GM18870 (cell line): ENCODE data around the gene MICAL3.

Source experiments
- ATAC-seq: cut with Tn5 transposase; IDR thresholded peaks from one replicate; pipeline ENCODE4 v1.9.1; 2021; ENCODE audit warnings: moderate library complexity; ENCODE audit not compliant: unreplicated experiment

Gene MICAL3

GRCh38 chr22:17956630-17957029 lies 67.7 kb downstream of the MICAL3 start:
- ATAC-seq, result no peak

GRCh38 chr22:17955590-17956379 lies 68.6 kb downstream of the MICAL3 start:
- ATAC-seq, result no peak

- no peak for ATAC-seq
Measured at GRCh38 chr22:17954860-17955587, 69.3 kb downstream of the MICAL3 start.

- no peak for ATAC-seq
Measured at GRCh38 chr22:17954200-17954859, 70.0 kb downstream of the MICAL3 start.

- no peak for ATAC-seq
Measured at GRCh38 chr22:17953147-17953546, 71.2 kb downstream of the MICAL3 start.

GRCh38 chr22:17952273-17952801 lies 72.0 kb downstream of the MICAL3 start:
- ATAC-seq, result no peak

GRCh38 chr22:17951315-17951714 lies 73.0 kb downstream of the MICAL3 start:
- no peak for ATAC-seq

GRCh38 chr22:17950651-17951214 lies 73.6 kb downstream of the MICAL3 start:
- no peak for ATAC-seq

GRCh38 chr22:17949642-17950473 lies 74.5 kb downstream of the MICAL3 start:
- no peak for ATAC-seq

- ATAC-seq, result no peak
Measured at GRCh38 chr22:17948101-17948500, 76.3 kb downstream of the MICAL3 start.

GRCh38 chr22:17946662-17947367 lies 77.5 kb downstream of the MICAL3 start:
- no peak for ATAC-seq

GRCh38 chr22:17945888-17946648 lies 78.3 kb downstream of the MICAL3 start:
- ATAC-seq, result no peak

- ATAC-seq, result no peak
Measured at GRCh38 chr22:17945156-17945887, 79.0 kb downstream of the MICAL3 start.

- no peak for ATAC-seq
Measured at GRCh38 chr22:17944256-17944655, 80.1 kb downstream of the MICAL3 start.

GRCh38 chr22:17943533-17944249 lies 80.7 kb downstream of the MICAL3 start:
- ATAC-seq, result no peak

- ATAC-seq, result no peak
Measured at GRCh38 chr22:17942721-17943120, 81.6 kb downstream of the MICAL3 start.
